Upper lobe of left lung (tissue), 4 donors: ENCODE results near the gene MYBPHL.

ENCODE experiments used
- EP300 ChIP-seq, 4 donors: sonication (generic); formaldehyde crosslinking; IDR thresholded peaks; one replicate each; pipeline ENCODE4 v1.5.1; 2017; ENCODE audit warnings: antibody characterized with exemption in 4 of 4, control low read depth in 2 of 4
- POLR2A ChIP-seq, 4 donors: fragments of 450-650 bp; IDR thresholded peaks; one replicate each; pipeline ENCODE4 v1.5.1; 2016 to 2017; ENCODE audit warnings: antibody characterized with exemption in 4 of 4, mild to moderate bottlenecking in 2 of 4
- POLR2AphosphoS5 ChIP-seq, 2 donors: sonication (generic); formaldehyde crosslinking; IDR thresholded peaks; one replicate each; pipeline ENCODE4 v1.5.1; 2017; ENCODE audit warnings: antibody characterized with exemption in 2 of 2
- TF ChIP-seq, protein P1 (sequence below), 6 experiments: fragments of 450-650 bp in 4 of 6; fragments of 200-600 bp in 2 of 6; sonication (generic) in 2 of 6; IDR thresholded peaks; one replicate each; pipeline ENCODE4 v1.5.1; 2016 to 2019; ENCODE audit warnings: antibody characterized with exemption in 6 of 6

DNA sequence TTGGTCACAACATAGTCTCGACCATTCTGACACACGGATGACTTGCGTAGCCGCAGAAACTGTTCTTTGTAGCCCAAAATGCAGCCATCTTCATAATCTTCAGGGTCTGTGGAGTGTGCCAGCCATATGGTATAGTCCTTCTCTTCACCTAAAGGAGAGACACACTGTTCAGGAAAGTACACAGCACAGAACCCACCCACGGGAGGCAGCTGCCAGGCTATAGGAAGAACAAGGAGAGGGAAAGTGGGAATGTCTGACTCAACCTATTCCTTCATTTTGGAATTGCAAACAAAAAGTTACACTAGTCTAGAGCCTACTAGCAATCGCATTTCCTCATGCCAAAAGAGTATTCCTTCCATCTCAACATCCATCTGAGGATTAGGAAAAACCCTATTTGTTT lies 16.2 kb upstream of the MYBPHL start:
- no peak for TF ChIP-seq POLR2A (IDR thresholded peaks at IDR 0.05)
- TF ChIP-seq, protein P1, sequence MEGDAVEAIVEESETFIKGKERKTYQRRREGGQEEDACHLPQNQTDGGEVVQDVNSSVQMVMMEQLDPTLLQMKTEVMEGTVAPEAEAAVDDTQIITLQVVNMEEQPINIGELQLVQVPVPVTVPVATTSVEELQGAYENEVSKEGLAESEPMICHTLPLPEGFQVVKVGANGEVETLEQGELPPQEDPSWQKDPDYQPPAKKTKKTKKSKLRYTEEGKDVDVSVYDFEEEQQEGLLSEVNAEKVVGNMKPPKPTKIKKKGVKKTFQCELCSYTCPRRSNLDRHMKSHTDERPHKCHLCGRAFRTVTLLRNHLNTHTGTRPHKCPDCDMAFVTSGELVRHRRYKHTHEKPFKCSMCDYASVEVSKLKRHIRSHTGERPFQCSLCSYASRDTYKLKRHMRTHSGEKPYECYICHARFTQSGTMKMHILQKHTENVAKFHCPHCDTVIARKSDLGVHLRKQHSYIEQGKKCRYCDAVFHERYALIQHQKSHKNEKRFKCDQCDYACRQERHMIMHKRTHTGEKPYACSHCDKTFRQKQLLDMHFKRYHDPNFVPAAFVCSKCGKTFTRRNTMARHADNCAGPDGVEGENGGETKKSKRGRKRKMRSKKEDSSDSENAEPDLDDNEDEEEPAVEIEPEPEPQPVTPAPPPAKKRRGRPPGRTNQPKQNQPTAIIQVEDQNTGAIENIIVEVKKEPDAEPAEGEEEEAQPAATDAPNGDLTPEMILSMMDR (IDR thresholded peaks at IDR 0.05) = no peak
- no peak for TF ChIP-seq POLR2AphosphoS5 (IDR thresholded peaks at IDR 0.05)
- no peak for TF ChIP-seq EP300 (IDR thresholded peaks at IDR 0.05)
